ENCODE measurements around the gene KAZN. TPM values are rescaled to one million over a fixed set of nuclear protein-coding genes. Genes with fewer than 3 reads are reported as not detected.
A peak's percentile ranks its signal among the peaks of the same experiment; 100 is the strongest.

KAZN gene
- total and polyA plus RNA-seq, 2 experiments from 2014 or later = 7.9 to 15.6 TPM

DNA sequence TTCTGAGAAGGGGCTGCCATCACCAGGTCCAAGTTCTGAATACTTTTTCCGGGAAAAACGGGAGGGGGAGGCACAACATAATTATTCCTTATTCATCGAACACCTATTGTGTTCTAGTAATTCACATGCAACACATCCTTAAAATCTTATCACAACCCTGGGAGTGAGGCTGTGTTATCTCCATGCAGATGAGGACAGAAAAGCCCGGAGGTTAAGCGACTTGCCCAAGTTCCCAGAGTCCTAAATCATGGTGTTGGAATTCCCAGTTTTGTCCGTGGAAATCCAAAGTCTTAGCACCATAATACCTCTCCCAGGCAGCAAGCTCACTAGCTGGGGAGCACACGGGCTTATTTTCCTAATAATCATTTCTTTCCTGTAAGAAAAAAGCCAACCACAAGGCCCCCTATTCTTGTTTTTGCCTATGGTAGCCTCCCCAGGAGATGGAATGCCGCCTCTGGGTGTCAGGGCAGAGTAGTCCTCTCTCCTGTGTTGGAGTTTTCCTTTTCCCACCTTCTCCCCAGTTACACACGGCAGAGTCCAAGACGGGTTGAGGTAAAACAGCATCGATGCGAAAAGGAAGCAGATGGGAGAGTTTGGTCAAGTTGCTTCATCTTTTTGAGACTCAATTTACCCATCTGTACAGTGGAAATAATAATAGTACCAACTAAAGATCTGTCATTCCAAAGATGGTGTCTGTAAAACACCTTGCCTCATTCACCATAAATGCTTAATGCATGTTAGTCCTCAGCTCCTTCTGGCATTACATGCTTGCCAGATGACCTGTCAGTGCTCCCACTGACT is 327.1 kb downstream of the KAZN start:
- no peaks in the 10 kb centered on the region for H3K9me2 ChIP-seq (replicated peaks; ENCODE audit: insufficient read depth)
- peaks cover 29% of the 10 kb centered on the region for H3K79me2 ChIP-seq
- TF ChIP-seq EZH2phosphoT487 (IDR thresholded peaks at IDR 0.05; ENCODE audit: low read depth, severe bottlenecking, unreplicated experiment) (no peak), EZH2 (IDR thresholded peaks at IDR 0.05; ENCODE audit: borderline replicate concordance) (no peak), CTCF (IDR thresholded peaks at IDR 0.05; ENCODE audit: poor library complexity) (peak; percentile 4)
- H2AFZ ChIP-seq = no peak overlapping the region
- no peaks in the 10 kb centered on the region for H3K9me3 ChIP-seq (ENCODE audit: low read depth)
- WGBS (ENCODE audit: low lambda C conversion rate, missing lambda C conversion rate) = 39% methylated on average over 12 of the region's 12 CpGs
- peak overlapping the region; percentile 35 for H3K27ac ChIP-seq
- peak overlapping the region; percentile 84 for H3K4me3 ChIP-seq
- H3K27me3 ChIP-seq = no peaks in the 10 kb centered on the region
- no peaks in the 10 kb centered on the region for H3K36me3 ChIP-seq (replicated peaks; ENCODE audit: insufficient read depth, low read depth)
- H4K20me1 ChIP-seq (ENCODE audit: insufficient read depth, poor library complexity, severe bottlenecking) = peaks cover 2% of the 10 kb centered on the region
- H3K4me1 ChIP-seq (ENCODE audit: insufficient read depth) = peaks cover 37% of the 10 kb centered on the region
- DNase-seq (ENCODE audit: low spot score) = no peak
- peak overlapping the region; percentile 100 for H3K4me2 ChIP-seq

- H3K9me2 ChIP-seq (replicated peaks; ENCODE audit: insufficient read depth) = no peaks in the 10 kb centered on the region
- H3K9me3 ChIP-seq (ENCODE audit: low read depth) = no peaks in the 10 kb centered on the region
- TF ChIP-seq EZH2 (IDR thresholded peaks at IDR 0.05; ENCODE audit: borderline replicate concordance) (no peak), EZH2phosphoT487 (IDR thresholded peaks at IDR 0.05; ENCODE audit: low read depth, severe bottlenecking, unreplicated experiment) (no peak), CTCF (IDR thresholded peaks at IDR 0.05; ENCODE audit: poor library complexity) (no peak)
- H3K36me3 ChIP-seq (replicated peaks; ENCODE audit: insufficient read depth, low read depth) = no peaks in the 10 kb centered on the region
- peaks cover 40% of the 10 kb centered on the region for H3K4me1 ChIP-seq (ENCODE audit: insufficient read depth)
- no peak overlapping the region for H3K4me2 ChIP-seq
- H3K79me2 ChIP-seq = peaks cover 36% of the 10 kb centered on the region
- peaks cover 2% of the 10 kb centered on the region for H4K20me1 ChIP-seq (ENCODE audit: insufficient read depth, poor library complexity, severe bottlenecking)
- 57% methylated on average over 3 of the region's 3 CpGs for WGBS (ENCODE audit: low lambda C conversion rate, missing lambda C conversion rate)
- no peak overlapping the region for H3K27ac ChIP-seq
- no peaks in the 10 kb centered on the region for H3K27me3 ChIP-seq
- DNase-seq (ENCODE audit: low spot score) = no peak
- H3K4me3 ChIP-seq = no peak overlapping the region
- no peak overlapping the region for H2AFZ ChIP-seq
These were observed 327.7 kb downstream of the KAZN start for GRCh38 chr1:14926229-14926628.

GRCh38 chr1:14926818-14927575 is 328.5 kb downstream of the KAZN start:
- Histone ChIP-seq H3K4me1 (ENCODE audit: insufficient read depth) (peaks cover 40% of the 10 kb centered on the region), H3K27ac (no peak overlapping the region), H3K4me2 (no peak overlapping the region), H3K9me3 (ENCODE audit: low read depth) (no peaks in the 10 kb centered on the region), H3K79me2 (peaks cover 42% of the 10 kb centered on the region), H3K36me3 (replicated peaks; ENCODE audit: insufficient read depth, low read depth) (no peaks in the 10 kb centered on the region), H2AFZ (no peak overlapping the region), H3K4me3 (no peak overlapping the region), H3K27me3 (no peaks in the 10 kb centered on the region), H3K9me2 (replicated peaks; ENCODE audit: insufficient read depth) (no peaks in the 10 kb centered on the region), H4K20me1 (ENCODE audit: insufficient read depth, poor library complexity, severe bottlenecking) (peaks cover 2% of the 10 kb centered on the region)
- no peak for DNase-seq (ENCODE audit: low spot score)
- TF ChIP-seq EZH2phosphoT487 (IDR thresholded peaks at IDR 0.05; ENCODE audit: low read depth, severe bottlenecking, unreplicated experiment) = no peak
- no peak for TF ChIP-seq CTCF (IDR thresholded peaks at IDR 0.05; ENCODE audit: poor library complexity)
- no peak for TF ChIP-seq EZH2 (IDR thresholded peaks at IDR 0.05; ENCODE audit: borderline replicate concordance)
- 87% methylated on average over 12 of the region's 12 CpGs for WGBS (ENCODE audit: low lambda C conversion rate, missing lambda C conversion rate)
